ENCODE data around the gene CAPZB. TPM values are rescaled to one million over a fixed set of nuclear protein-coding genes. Genes with fewer than 3 reads are reported as not detected.

Gene CAPZB
- total RNA-seq, 1 experiment from 2014 or later, result 225 TPM

DNA sequence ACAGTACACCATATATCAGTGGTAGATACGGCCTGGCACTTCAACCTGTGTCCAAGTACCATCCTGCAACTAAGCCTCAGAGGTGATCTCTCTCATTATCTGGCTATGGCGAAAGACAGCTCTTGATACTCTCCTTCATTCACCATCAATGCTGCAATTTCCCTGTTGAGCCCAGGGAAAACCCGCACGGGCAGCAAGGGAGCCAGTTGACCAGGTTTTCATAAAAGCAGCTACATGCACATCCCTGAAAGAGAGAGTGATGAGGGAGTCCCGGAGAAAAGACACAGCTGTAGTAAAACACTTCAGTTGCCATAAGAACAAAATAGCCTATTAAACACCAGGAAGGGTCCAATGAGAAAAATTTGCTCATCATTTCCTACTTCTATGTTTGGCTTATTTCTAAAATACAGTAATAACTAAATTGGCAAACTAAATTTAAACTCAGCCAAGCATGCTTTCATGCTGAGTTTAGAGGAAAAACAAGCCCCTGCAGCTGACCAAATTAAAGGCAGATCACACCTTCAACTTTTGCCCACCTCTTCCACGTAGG lies 68.3 kb downstream of the CAPZB start:
- no peak for DNase-seq (ENCODE audit: low read depth in 1 of 2, low spot score in 2 of 2)
- Histone ChIP-seq H3K4me1 (replicated peaks) (no peaks in the 10 kb centered on the region), H3K27me3 (replicated peaks) (no peaks in the 10 kb centered on the region), H3K9me3 (replicated peaks) (no peaks in the 10 kb centered on the region), H3K27ac (no peak overlapping the region), H3K36me3 (peaks cover 47% of the 10 kb centered on the region), H3K4me3 (no peak overlapping the region)

DNA sequence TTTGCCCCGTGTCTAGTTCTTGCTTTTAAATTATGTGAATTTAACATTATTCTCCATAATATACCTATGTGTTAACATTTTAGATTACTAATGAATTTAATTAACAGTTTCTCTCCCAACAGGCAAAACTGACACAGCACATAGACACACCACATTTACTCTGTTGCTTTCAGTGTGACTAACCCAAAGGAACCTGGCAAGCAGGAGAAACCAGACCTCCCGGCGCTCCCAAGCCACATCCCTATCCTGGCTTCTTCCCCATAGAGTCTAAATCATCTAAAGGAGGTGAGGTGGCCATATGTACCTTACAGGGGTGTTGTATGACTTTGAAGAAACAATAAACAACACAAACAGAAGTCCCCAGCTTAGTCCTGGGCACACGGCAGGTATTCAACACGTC lies 69.2 kb downstream of the CAPZB start:
- no peak for DNase-seq (ENCODE audit: low read depth in 1 of 2, low spot score in 2 of 2)
- peaks cover 47% of the 10 kb centered on the region for H3K36me3 ChIP-seq
- no peaks in the 10 kb centered on the region for H3K9me3 ChIP-seq (replicated peaks)
- no peaks in the 10 kb centered on the region for H3K4me1 ChIP-seq (replicated peaks)
- no peak overlapping the region for H3K4me3 ChIP-seq
- H3K27me3 ChIP-seq (replicated peaks), result no peaks in the 10 kb centered on the region
- no peak overlapping the region for H3K27ac ChIP-seq

DNA sequence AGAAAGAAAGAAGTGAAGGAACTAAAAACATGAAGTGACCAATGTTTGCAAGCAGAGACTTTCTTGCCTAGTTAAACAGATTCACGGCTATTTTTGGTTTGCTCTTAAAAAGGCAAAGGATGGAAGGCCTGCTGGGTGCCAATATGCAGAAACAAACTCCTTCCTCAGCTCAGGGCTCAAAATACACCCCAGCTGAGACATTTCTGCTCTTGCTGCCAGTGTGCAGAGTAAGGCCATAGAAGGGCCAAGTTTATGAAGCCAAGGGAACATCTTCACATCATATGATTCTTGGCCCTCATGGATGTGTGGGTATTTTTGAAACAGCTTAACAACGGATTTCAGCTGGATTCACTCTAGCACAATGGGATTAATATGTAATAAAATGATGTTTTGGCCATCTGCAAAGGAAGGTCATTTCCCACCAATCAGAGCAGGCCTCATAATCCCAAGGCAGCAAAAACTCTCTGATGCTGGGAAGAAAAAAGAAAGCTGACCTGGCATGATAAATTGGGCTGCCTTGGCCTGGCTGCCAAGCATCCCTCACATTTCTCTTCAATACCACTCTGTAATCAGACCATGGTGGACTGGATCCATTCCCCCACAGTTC lies 70.7 kb downstream of the CAPZB start:
- Histone ChIP-seq H3K4me1 (replicated peaks) (no peaks in the 10 kb centered on the region), H3K36me3 (peaks cover 47% of the 10 kb centered on the region), H3K4me3 (no peak overlapping the region), H3K27ac (no peak overlapping the region), H3K9me3 (replicated peaks) (no peaks in the 10 kb centered on the region), H3K27me3 (replicated peaks) (no peaks in the 10 kb centered on the region)
- DNase-seq (ENCODE audit: low read depth in 1 of 2, low spot score in 2 of 2), result no peak

DNA sequence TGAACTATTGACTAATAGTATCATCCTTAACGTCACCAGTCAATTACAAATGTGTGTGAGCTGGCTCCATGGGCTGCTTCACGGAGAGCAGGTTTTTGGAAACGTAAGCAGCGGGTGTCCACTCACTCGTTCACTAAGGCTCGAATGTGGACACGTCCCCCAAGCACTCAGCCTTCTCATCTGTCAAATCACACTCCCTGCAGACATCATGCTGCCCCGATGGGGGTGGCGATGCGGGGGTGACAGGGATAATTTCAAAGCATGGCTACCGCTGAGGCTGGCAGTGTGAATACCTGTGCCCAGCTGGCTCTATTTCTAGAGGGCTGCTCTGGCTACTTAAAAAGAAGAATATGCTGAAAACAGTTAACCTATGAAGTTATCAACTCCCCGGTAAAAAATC lies 71.3 kb downstream of the CAPZB start:
- no peaks in the 10 kb centered on the region for H3K4me1 ChIP-seq (replicated peaks)
- no peaks in the 10 kb centered on the region for H3K9me3 ChIP-seq (replicated peaks)
- DNase-seq (ENCODE audit: low read depth in 1 of 2, low spot score in 2 of 2), result no peak
- H3K27ac ChIP-seq, result no peak overlapping the region
- no peaks in the 10 kb centered on the region for H3K27me3 ChIP-seq (replicated peaks)
- H3K4me3 ChIP-seq, result no peak overlapping the region
- H3K36me3 ChIP-seq, result peaks cover 47% of the 10 kb centered on the region

DNA sequence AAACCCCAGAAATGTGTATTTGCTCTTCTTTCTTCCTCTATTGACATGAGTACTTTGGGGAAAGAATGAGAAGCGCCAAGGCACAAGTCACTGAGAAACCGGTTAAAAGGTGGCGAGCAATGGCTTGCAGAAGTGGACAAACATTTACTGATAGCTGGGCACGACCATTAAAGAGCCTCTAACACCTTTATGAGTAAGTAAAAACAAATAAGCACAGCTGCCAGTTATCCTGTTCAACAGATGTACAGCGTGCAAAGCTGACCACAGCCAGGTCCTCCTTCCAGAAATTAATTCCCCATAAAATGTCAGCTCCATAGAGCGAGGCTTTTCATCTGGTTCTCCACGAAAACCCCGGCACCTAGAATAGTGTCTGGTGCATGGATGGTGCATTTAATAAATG lies 72.7 kb downstream of the CAPZB start:
- Histone ChIP-seq H3K9me3 (replicated peaks) (no peaks in the 10 kb centered on the region), H3K4me3 (no peak overlapping the region), H3K27me3 (replicated peaks) (no peaks in the 10 kb centered on the region), H3K4me1 (replicated peaks) (no peaks in the 10 kb centered on the region), H3K27ac (no peak overlapping the region), H3K36me3 (peaks cover 50% of the 10 kb centered on the region)
- DNase-seq (ENCODE audit: low read depth in 1 of 2, low spot score in 2 of 2), result no peak

DNA sequence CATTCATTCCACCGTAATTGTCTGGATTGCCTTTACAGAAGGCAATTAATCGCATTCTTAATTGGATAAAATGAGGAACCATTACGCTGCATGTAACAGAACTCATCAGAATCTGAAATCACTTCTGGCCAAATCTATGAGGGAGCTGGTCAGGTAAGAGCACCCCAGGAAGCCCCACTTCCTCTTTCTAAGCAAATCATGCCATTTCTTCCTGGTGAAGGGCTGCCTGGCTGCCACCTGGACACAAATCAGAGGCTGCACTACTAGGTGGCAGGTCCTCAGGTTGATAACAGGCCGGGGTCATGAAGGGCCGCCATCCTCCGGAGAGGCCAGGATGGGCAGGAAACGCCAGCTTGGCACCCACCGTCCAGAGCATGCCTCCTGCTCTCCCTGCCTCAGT lies 73.7 kb downstream of the CAPZB start:
- no peak overlapping the region for H3K4me3 ChIP-seq
- H3K9me3 ChIP-seq (replicated peaks), result no peaks in the 10 kb centered on the region
- H3K4me1 ChIP-seq (replicated peaks), result no peaks in the 10 kb centered on the region
- H3K27me3 ChIP-seq (replicated peaks), result no peaks in the 10 kb centered on the region
- DNase-seq (ENCODE audit: low read depth in 1 of 2, low spot score in 2 of 2), result no peak
- H3K27ac ChIP-seq, result no peak overlapping the region
- H3K36me3 ChIP-seq, result peaks cover 50% of the 10 kb centered on the region

DNA sequence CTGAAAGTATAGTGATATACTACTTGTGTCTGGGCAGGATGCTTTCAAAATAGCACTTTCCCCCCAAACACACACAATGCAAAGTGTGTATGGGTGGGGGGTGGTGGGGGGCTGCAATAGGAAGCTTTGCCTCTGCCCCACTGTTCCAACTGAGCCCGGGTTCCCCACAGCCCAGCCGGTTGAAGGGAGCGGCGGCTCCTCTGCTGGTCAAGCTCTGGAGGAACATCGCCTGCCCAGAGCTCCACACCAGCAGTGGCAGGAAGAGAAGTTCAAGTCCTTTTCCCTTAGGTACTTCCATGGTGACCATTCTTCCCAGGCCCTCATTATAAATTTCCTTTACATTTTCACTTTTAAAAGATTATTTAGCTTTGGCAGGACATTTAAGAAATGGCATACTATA lies 74.9 kb downstream of the CAPZB start:
- no peaks in the 10 kb centered on the region for H3K4me1 ChIP-seq (replicated peaks)
- DNase-seq (ENCODE audit: low read depth in 1 of 2, low spot score in 2 of 2), result no peak
- no peaks in the 10 kb centered on the region for H3K9me3 ChIP-seq (replicated peaks)
- H3K27me3 ChIP-seq (replicated peaks), result no peaks in the 10 kb centered on the region
- peaks cover 47% of the 10 kb centered on the region for H3K36me3 ChIP-seq
- no peak overlapping the region for H3K27ac ChIP-seq
- H3K4me3 ChIP-seq, result no peak overlapping the region

DNA sequence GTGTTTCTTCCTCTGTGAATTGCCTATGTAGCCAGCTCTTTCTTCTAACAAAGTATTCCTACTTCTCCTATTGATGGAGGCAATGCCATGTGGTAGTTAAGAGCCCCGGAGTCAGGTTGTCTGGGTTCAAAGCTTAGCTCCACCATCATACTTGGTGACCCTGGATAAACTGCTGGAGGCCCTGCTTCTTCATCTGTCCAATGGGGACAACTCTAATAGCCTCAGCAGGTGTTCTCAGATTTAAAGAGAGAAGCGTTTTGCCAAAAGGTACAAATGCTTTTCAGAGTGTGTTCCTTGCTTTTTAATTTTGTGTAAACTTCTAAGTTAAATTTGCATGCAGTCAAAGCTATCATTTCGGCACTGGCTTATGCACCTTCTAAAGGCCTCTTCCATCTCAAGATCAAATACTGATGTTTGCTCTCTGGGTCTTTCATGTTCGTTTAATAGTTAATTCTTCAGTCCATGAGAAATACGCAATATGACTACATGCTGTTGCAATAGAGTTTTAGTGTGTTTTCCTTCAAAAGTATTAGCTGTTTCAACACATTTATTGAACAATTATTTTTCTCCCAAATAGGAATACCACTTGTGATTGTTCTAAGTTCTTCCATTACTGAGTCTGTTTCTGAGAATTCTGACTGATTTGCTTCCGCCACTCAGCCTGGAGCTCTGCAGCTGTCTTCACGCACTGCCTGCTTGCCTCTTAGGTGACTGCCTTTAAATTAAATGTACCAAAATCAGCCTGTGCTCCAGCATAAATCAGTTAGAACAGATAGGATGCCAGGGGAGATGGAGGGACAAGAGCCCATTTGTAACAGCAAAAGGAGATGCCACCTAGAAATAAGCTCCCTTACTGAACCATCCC lies 75.6 kb downstream of the CAPZB start:
- Histone ChIP-seq H3K4me3 (no peak overlapping the region), H3K27ac (no peak overlapping the region), H3K27me3 (replicated peaks) (no peaks in the 10 kb centered on the region), H3K9me3 (replicated peaks) (no peaks in the 10 kb centered on the region), H3K36me3 (peaks cover 50% of the 10 kb centered on the region), H3K4me1 (replicated peaks) (no peaks in the 10 kb centered on the region)
- no peak for DNase-seq (ENCODE audit: low read depth in 1 of 2, low spot score in 2 of 2)

DNA sequence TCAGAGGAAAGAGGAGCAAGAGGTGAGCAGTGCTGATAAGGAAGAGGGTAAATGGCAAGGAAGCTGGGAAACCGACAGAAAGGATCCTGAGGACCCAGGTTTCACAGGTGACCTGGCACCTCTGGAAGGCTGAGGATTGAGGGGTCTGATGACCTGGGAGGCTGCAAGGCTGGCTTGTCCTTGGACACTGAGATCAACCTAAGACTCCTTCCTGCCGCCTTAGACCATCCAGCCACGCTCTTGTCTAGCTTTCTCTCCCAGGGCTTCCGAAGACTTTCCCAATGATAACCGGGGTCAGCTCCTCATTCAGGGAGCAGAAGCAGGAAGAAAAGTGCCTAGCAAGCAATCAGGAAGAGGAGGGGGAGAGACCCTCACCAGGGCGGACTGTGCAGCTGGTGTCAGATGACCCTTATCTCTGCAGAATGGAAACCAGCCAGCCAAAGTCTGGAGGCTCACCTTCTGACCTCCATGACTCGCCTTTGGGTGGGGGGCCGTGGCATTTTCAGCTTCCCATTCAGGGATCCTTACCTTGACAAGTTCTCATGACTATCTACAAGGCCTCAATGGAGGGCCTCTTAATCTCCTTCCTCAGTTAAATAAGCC lies 77.7 kb downstream of the CAPZB start:
- Histone ChIP-seq H3K4me1 (replicated peaks) (no peaks in the 10 kb centered on the region; the same call in 1 of the 2 replicates), H3K4me3 (no peak overlapping the region), H3K9me3 (replicated peaks) (no peaks in the 10 kb centered on the region), H3K27ac (no peak overlapping the region), H3K36me3 (peaks cover 57% of the 10 kb centered on the region), H3K27me3 (replicated peaks) (no peaks in the 10 kb centered on the region)
- no peak for DNase-seq (ENCODE audit: low read depth in 1 of 2, low spot score in 2 of 2)

DNA sequence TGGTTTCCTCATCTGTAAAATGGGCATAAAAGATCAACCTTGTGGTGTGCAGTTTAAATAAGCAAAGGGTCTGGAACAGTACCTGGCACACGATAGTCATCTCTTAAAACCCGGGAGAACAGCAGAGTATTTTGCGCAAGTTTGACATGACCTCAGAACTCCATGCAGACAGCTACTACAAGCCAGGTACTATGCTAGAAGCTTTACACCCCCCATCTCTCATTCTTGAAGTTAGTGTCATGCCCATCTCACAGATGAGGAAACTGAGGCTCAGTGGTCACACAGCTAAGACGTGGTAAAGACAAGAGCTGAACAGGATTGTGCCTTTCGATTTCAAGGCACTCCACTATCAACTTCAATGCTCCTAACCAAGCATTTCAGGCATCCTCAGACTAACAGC lies 78.7 kb downstream of the CAPZB start:
- H3K9me3 ChIP-seq (replicated peaks), result no peaks in the 10 kb centered on the region
- no peak overlapping the region for H3K4me3 ChIP-seq
- no peak overlapping the region for H3K27ac ChIP-seq
- no peaks in the 10 kb centered on the region for H3K27me3 ChIP-seq (replicated peaks)
- H3K36me3 ChIP-seq, result peaks cover 63% of the 10 kb centered on the region
- peaks cover 6% of the 10 kb centered on the region for H3K4me1 ChIP-seq (replicated peaks)
- DNase-seq (ENCODE audit: low read depth in 1 of 2, low spot score in 2 of 2), result no peak

DNA sequence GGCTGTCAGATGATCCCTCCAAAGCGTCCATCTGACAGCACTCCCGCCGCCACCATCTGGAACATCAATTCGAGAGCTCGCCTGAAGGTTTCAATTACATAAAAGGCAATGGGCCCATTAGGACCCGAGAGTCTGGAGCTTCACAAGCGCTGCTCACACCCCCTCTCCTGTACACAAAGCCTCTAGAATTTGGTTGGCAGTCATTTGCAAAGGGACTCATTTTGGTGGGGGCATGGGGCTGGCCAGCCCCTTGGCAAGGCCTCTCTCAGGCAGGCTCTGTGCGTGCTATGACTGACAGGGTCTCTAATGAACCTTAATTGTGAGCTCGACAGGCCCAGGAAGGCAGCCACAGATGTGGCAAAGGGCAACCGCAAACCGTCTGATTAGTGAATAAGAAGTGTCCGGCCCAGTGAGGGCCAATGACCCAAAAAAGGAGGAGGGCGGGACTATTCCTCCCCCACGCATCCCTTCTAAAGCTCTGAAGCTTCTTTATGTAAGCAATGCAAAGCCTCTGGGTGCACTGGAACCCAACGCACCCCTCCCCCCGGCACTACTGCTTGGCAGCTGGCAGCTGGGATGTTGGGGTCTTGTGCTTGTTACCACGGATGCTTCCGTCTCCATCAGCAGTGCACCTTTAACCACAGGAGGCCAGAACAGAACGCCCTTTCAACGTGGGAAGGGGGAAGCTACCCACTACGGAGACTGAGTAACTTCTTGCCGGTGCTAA lies 79.4 kb downstream of the CAPZB start:
- Histone ChIP-seq H3K27me3 (replicated peaks) (no peaks in the 10 kb centered on the region), H3K4me3 (no peak overlapping the region), H3K36me3 (peaks cover 63% of the 10 kb centered on the region), H3K9me3 (replicated peaks) (no peaks in the 10 kb centered on the region), H3K27ac (no peak overlapping the region), H3K4me1 (replicated peaks) (peaks cover 12% of the 10 kb centered on the region)
- DNase-seq (ENCODE audit: low read depth in 1 of 2, low spot score in 2 of 2), result no peak

DNA sequence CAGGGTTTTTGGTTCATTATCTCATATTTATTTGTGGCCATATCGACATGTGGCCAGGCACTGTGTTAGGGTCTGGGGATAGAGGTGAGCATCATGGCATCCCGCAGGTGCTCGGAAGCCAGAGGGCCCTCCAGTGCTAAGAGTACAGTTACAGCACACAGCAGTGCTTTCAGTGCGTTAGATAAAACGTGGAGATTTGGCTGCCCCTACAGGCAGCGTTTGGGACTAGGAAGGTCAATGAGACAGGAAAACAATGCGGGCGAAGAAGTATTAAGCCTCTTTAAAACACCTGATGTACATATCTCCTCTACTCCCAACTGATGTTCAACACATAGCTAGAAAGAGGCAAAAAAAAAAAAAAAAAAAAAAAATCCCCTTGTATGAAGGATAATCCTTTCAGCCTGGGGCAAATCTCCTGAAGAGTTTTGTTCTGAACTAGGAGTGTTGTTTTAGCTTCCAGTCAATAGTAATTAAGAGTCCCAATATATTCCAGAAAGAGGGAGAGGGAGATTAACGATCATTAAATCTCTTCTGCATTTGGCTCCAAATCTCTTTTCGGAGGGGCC lies 80.1 kb downstream of the CAPZB start:
- Histone ChIP-seq H3K9me3 (replicated peaks) (no peaks in the 10 kb centered on the region), H3K4me1 (replicated peaks) (peaks cover 19% of the 10 kb centered on the region), H3K27ac (no peak overlapping the region), H3K4me3 (no peak overlapping the region), H3K27me3 (replicated peaks) (no peaks in the 10 kb centered on the region), H3K36me3 (peaks cover 67% of the 10 kb centered on the region)
- DNase-seq (ENCODE audit: low read depth in 1 of 2, low spot score in 2 of 2), result no peak

DNA sequence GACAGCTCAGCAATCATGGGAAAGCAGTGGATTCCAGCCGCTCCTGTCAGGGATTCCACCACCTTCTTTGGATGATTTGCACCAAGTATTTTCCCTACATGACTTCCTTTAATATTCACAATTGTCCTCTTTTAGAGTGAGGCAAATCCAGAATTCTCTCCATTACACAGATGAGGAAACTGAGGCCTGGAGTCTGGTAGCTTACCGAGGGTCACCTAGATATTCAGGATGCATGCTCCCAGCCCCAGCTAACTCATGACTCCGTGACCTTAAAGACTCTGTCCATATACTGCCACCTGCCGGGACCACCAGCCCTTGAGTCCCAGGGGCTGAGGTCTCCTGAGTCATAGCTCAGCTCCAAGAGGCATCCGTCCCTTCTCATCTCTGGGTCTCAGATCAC lies 80.6 kb downstream of the CAPZB start:
- no peak for DNase-seq (ENCODE audit: low read depth in 1 of 2, low spot score in 2 of 2)
- no peak overlapping the region for H3K27ac ChIP-seq
- H3K27me3 ChIP-seq (replicated peaks), result no peaks in the 10 kb centered on the region
- no peak overlapping the region for H3K4me3 ChIP-seq
- H3K4me1 ChIP-seq (replicated peaks), result peaks cover 20% of the 10 kb centered on the region
- no peaks in the 10 kb centered on the region for H3K9me3 ChIP-seq (replicated peaks)
- H3K36me3 ChIP-seq, result peaks cover 66% of the 10 kb centered on the region
